Liver (tissue), 3 donors: ENCODE data around the gene NXPH3.

ENCODE experiments used
- NR2F2 ChIP-seq: IDR thresholded peaks from 2 replicates; pipeline ENCODE4 v1.6.1; 2016; ENCODE audit warnings: antibody characterized with exemption
- RAD21 ChIP-seq, 2 donors: IDR thresholded peaks; 2 replicates each; pipeline ENCODE4 v1.6.1; 2016; ENCODE audit warnings: antibody characterized with exemption in 2 of 2, mild to moderate bottlenecking in 2 of 2
- TF ChIP-seq, protein P1 (sequence below): fragments of 150-350 bp; IDR thresholded peaks from 2 replicates; pipeline ENCODE4 v1.5.1; 2017; ENCODE audit warnings: improper control_type of control experiment, low read depth, low read length; ENCODE audit not compliant: missing input control
- donor health status: healthy.
- donor health status: healthy.

DNA sequence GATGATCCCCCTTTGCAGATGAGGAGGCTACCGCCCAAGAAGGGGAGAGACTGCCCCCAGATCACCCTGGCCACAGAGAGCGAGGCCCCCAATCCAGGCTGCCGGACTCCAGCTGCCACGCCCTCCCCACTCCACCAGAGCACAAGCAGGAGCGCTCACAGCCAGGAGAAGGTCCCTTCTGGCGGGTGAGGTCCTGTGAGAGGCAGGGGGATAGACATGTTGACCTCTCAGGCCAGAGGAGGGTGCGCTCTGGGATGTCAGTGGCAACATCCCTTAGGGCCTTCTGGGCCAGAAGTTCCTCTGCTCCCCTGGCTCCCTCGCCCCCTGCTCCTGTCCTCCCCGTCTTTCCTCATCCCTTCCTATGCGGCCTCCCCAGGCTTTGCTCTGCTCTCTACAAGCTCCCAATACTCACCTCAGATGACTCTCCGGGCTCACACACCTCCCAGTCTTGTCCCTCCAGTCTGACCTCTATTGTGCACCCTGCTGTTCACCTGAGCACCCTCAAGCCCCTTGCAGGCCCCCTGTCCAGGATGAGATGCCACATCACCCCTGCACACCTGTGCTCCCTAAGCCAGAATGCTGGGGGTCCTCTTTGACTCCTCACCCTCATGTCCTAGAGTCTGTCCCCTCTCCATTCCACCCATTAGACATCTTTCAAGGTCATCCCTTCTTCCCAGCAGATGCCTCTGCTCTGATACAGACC lies 5.0 kb upstream of the NXPH3 start:
- TF ChIP-seq, protein P1, sequence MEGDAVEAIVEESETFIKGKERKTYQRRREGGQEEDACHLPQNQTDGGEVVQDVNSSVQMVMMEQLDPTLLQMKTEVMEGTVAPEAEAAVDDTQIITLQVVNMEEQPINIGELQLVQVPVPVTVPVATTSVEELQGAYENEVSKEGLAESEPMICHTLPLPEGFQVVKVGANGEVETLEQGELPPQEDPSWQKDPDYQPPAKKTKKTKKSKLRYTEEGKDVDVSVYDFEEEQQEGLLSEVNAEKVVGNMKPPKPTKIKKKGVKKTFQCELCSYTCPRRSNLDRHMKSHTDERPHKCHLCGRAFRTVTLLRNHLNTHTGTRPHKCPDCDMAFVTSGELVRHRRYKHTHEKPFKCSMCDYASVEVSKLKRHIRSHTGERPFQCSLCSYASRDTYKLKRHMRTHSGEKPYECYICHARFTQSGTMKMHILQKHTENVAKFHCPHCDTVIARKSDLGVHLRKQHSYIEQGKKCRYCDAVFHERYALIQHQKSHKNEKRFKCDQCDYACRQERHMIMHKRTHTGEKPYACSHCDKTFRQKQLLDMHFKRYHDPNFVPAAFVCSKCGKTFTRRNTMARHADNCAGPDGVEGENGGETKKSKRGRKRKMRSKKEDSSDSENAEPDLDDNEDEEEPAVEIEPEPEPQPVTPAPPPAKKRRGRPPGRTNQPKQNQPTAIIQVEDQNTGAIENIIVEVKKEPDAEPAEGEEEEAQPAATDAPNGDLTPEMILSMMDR = no peak
- TF ChIP-seq RAD21 (IDR thresholded peaks at IDR 0.05) = no peak
- no peak for TF ChIP-seq NR2F2
